HCT116 (cell line): ENCODE data around the gene PLCB4. TPM values are rescaled to one million over a fixed set of nuclear protein-coding genes. Genes with fewer than 3 reads are reported as not detected.

ENCODE experiments used
- ATAC-seq: fragments of 200-7000 bp; cut with Tn5 transposase; 2 replicates; pipeline ENCODE4 v1.9.1; 2020; ENCODE audit warnings: mild to moderate bottlenecking, moderate library complexity
- BruUV-seq: library from RNA; stranded (reverse); fragments of 400-500 nt; replicated peaks from 2 replicates; lab custom pipeline; 2021; lab: Mats Ljungman, UMichigan
- CTCF ChIA-PET: fragments of 300-600 bp; sonication (Branson Sonifier 250); formaldehyde crosslinking; loops from one replicate; lab custom pipeline; 2021; ENCODE audit warnings: antibody characterized with exemption; lab: Charles Lee
- POLR2A ChIA-PET: fragments of 300-600, 350-600 bp; sonication (Branson Sonifier 250); formaldehyde crosslinking; loops from one replicate; lab custom pipeline; 2021; ENCODE audit warnings: antibody characterized with exemption; lab: Charles Lee
- RAD21 ChIA-PET, 2 experiments: fragments of 300-600 bp; sonication (Branson Sonifier 250); formaldehyde crosslinking; loops; one replicate each; lab custom pipeline; 2023; ENCODE audit warnings: low total read pairs in 2 of 2; ENCODE audit not compliant: uncharacterized antibody in 2 of 2, unreplicated experiment in 2 of 2, low non-redundant PET in 1 of 2; lab: Charles Lee
- DNase-seq: peaks from one replicate; pipeline ENCODE4 v3.0.0-alpha.2; 2010; ENCODE audit warnings: low read depth, low spot score
- H2AFZ ChIP-seq: fragments of 200-600 bp; shearing (Covaris generic), sonication (generic); 2 replicates; pipeline ENCODE4 v1.6.1; 2017; ENCODE audit warnings: low read depth, mixed run types, mixed read lengths, antibody characterized with exemption, low read length; ENCODE audit not compliant: poor library complexity, severe bottlenecking
- H3K27ac ChIP-seq: 2 replicates; pipeline ENCODE4 v1.5.1; 2012; ENCODE audit warnings: low read depth, low read length
- H3K27me3 ChIP-seq: fragments of 200-600 bp; sonication (generic); 2 replicates; pipeline ENCODE4 v1.6.1; 2016; ENCODE audit warnings: mixed run types, low read length, mixed read lengths; ENCODE audit not compliant: insufficient read depth
- H3K36me3 ChIP-seq, 2 experiments: fragments of 200-500 bp in 1 of 2; fragments of 200-600 bp in 1 of 2; sonication (Bioruptor generic) in 1 of 2; sonication (generic) in 1 of 2; 2 replicates each; pipeline versions ENCODE4 v1.5.1 to v1.6.1; 2014 to 2016; ENCODE audit warnings: low read length in 2 of 2, inconsistent platforms in 1 of 2, mixed read lengths in 1 of 2, mixed run types in 1 of 2; ENCODE audit not compliant: insufficient read depth in 2 of 2, control insufficient read depth in 1 of 2
- H3K4me1 ChIP-seq, 2 experiments: fragments of 200-600 bp in 1 of 2; sonication (generic) in 1 of 2; 2 replicates each; pipeline versions ENCODE4 v1.5.1 to v1.6.1; 2012 to 2017; ENCODE audit warnings: low read length in 2 of 2, inconsistent platforms in 1 of 2, mild to moderate bottlenecking in 1 of 2, mixed read lengths in 1 of 2, mixed run types in 1 of 2, moderate library complexity in 1 of 2; ENCODE audit not compliant: insufficient read depth in 2 of 2, control insufficient read depth in 1 of 2
- H3K4me2 ChIP-seq: fragments of 200-600 bp; sonication (generic); 2 replicates; pipeline ENCODE4 v1.6.1; 2017; ENCODE audit warnings: mixed run types, low read length, mixed read lengths
- H3K4me3 ChIP-seq, 2 experiments: fragments of 200-600 bp in 1 of 2; sonication (generic) in 1 of 2; replicated peaks in 1 of 2; 2 replicates each; pipeline ENCODE4 v1.5.1; 2011 to 2016; ENCODE audit warnings: low read length in 2 of 2, control low read depth in 1 of 2, low read depth in 1 of 2, mild to moderate bottlenecking in 1 of 2, mixed read lengths in 1 of 2, mixed run types in 1 of 2
- H3K79me2 ChIP-seq: fragments of 200-600 bp; sonication (generic); 2 replicates; pipeline ENCODE4 v1.6.1; 2017; ENCODE audit warnings: mild to moderate bottlenecking, mixed run types, low read length, moderate library complexity, mixed read lengths; ENCODE audit not compliant: insufficient read depth
- H3K9ac ChIP-seq: fragments of 200-600 bp; sonication (generic); 2 replicates; pipeline ENCODE4 v1.6.1; 2016; ENCODE audit warnings: low read length, mixed read lengths
- H3K9me2 ChIP-seq: fragments of 200-600 bp; sonication (generic), shearing (Covaris generic); 2 replicates; pipeline ENCODE4 v1.6.1; 2017; ENCODE audit warnings: mixed run types, mild to moderate bottlenecking, moderate library complexity; ENCODE audit not compliant: insufficient read depth
- H3K9me3 ChIP-seq, 2 experiments: fragments of 200-500 bp in 1 of 2; fragments of 200-600 bp in 1 of 2; sonication (Bioruptor generic) in 1 of 2; sonication (generic) in 1 of 2; 2 replicates each; pipeline ENCODE4 v1.6.1; 2014 to 2017; ENCODE audit warnings: low read length in 2 of 2, mixed read lengths in 2 of 2, inconsistent platforms in 1 of 2, low read depth in 1 of 2, mild to moderate bottlenecking in 1 of 2, mixed run types in 1 of 2, moderate library complexity in 1 of 2; ENCODE audit not compliant: control insufficient read depth in 1 of 2, insufficient read depth in 1 of 2
- H4K20me1 ChIP-seq: fragments of 200-600 bp; sonication (generic), shearing (Covaris generic); 2 replicates; pipeline ENCODE4 v1.6.1; 2017; ENCODE audit warnings: mixed run types, mild to moderate bottlenecking, moderate library complexity; ENCODE audit not compliant: insufficient read depth
- ATF3 ChIP-seq: IDR thresholded peaks from 2 replicates; pipeline ENCODE4 v1.6.1; 2012
- CBX3 ChIP-seq: IDR thresholded peaks from 2 replicates; pipeline ENCODE4 v1.6.1; 2012; ENCODE audit warnings: low read depth
- CEBPB ChIP-seq: IDR thresholded peaks from 2 replicates; pipeline ENCODE4 v1.6.1; 2012; ENCODE audit warnings: low read depth
- EGR1 ChIP-seq: IDR thresholded peaks from 2 replicates; pipeline ENCODE4 v1.6.1; 2012; ENCODE audit warnings: low read depth
- EZH2 ChIP-seq: fragments of 200-600 bp; sonication (generic); IDR thresholded peaks from 2 replicates; pipeline ENCODE4 v1.6.1; 2017; ENCODE audit warnings: antibody characterized with exemption, mixed run types
- FOSL1 ChIP-seq: IDR thresholded peaks from 2 replicates; pipeline ENCODE4 v1.6.1; 2012; ENCODE audit warnings: low read depth
- POLR2A ChIP-seq: IDR thresholded peaks from 2 replicates; pipeline ENCODE4 v1.7.0; 2011; ENCODE audit warnings: borderline replicate concordance; ENCODE audit not compliant: insufficient read depth, insufficient read length; ENCODE audit errors: extremely low read depth
- RAD21 ChIP-seq: IDR thresholded peaks from 2 replicates; pipeline ENCODE4 v1.6.1; 2012; ENCODE audit warnings: low read depth, mild to moderate bottlenecking
- SIN3A ChIP-seq: IDR thresholded peaks from 2 replicates; pipeline ENCODE4 v1.6.1; 2012; ENCODE audit warnings: low read depth
- SP1 ChIP-seq: IDR thresholded peaks from 2 replicates; pipeline ENCODE4 v1.6.1; 2012; ENCODE audit warnings: low read depth
- YY1 ChIP-seq: IDR thresholded peaks from 2 replicates; pipeline ENCODE4 v1.6.1; 2011; ENCODE audit warnings: low read length, low read depth, moderate library complexity, mild to moderate bottlenecking; ENCODE audit not compliant: insufficient replicate concordance; ENCODE audit errors: extremely low read depth
- ZNF274 ChIP-seq: fragments of 200-500 bp; sonication (Bioruptor generic); IDR thresholded peaks from 2 replicates; pipeline ENCODE4 v1.6.1; 2014; ENCODE audit warnings: mild to moderate bottlenecking, low read depth, low read length, inconsistent platforms
- intact Hi-C: fragments of 100-400 bp; cut with micrococcal nuclease; formaldehyde crosslinking; loops from 2 replicates; pipeline ENCODE4 v1.10.0; 2022
- total RNA-seq: library from RNA; stranded (reverse); gene quantifications from one replicate; pipeline ENCODE4 v1.2.1, GENCODE V29; 2021; ENCODE audit not compliant: unreplicated experiment

The PLCB4 gene
- total RNA-seq, 1 experiment from 2014 or later, result 2.5 TPM

- RAD21 ChIA-PET, result no interaction called here
- CTCF ChIA-PET, result no interaction called here
- no peak overlapping the region for H3K27ac ChIP-seq
Measured at GRCh38 chr20:9302091-9302462, 233.2 kb downstream of the PLCB4 start.

GRCh38 chr20:9306521-9306920 lies 237.6 kb downstream of the PLCB4 start:
- CTCF ChIA-PET, result no interaction called here
- no peak overlapping the region for H3K4me3 ChIP-seq
- H3K4me2 ChIP-seq, result no peak overlapping the region
- no TSS peak for BruUV-seq
- TF ChIP-seq ATF3, result no peak
- no peak for TF ChIP-seq SIN3A
- no peak for TF ChIP-seq YY1
- TF ChIP-seq SP1, result no peak
- TF ChIP-seq EGR1, result no peak
- no peak for TF ChIP-seq FOSL1
- no peak for TF ChIP-seq POLR2A
- no peak for TF ChIP-seq RAD21
- TF ChIP-seq ZNF274, result no peak
- H3K27ac ChIP-seq, result no peak overlapping the region
- intact Hi-C loops, result no loop called here
- H3K36me3 ChIP-seq, result no peaks in the 10 kb centered on the region
- no peak for DNase-seq
- no peaks in the 10 kb centered on the region for H3K9me3 ChIP-seq
- RAD21 ChIA-PET, result no interaction called here
- no peaks in the 10 kb centered on the region for H3K79me2 ChIP-seq
- ATAC-seq, result no peak
- H4K20me1 ChIP-seq, result no peaks in the 10 kb centered on the region
- H2AFZ ChIP-seq, result no peak overlapping the region
- H3K9ac ChIP-seq, result no peak overlapping the region
- H3K27me3 ChIP-seq, result no peaks in the 10 kb centered on the region
- no peaks in the 10 kb centered on the region for H3K9me2 ChIP-seq
- POLR2A ChIA-PET, result no interaction called here
- H3K4me1 ChIP-seq, result peaks cover 0 to 9% of the 10 kb centered on the region in 2 experiments; a peak in 2 of 4 replicates

More at GRCh38 chr20:9302091-9302462, 233.2 kb downstream of the PLCB4 start:
- Histone ChIP-seq H3K79me2 (no peaks in the 10 kb centered on the region), H3K4me2 (no peak overlapping the region), H3K36me3 (no peaks in the 10 kb centered on the region), H3K4me1 (no peaks in the 10 kb centered on the region; a peak in 1 of 4 replicates), H3K4me3 (no peak overlapping the region), H3K9me3 (no peaks in the 10 kb centered on the region), H4K20me1 (no peaks in the 10 kb centered on the region), H2AFZ (no peak overlapping the region), H3K9me2 (no peaks in the 10 kb centered on the region), H3K9ac (no peak overlapping the region), H3K27me3 (no peaks in the 10 kb centered on the region)
- intact Hi-C loops, result no loop called here
- POLR2A ChIA-PET, result no interaction called here
- DNase-seq (no peak), ATAC-seq (no peak)
- TF ChIP-seq YY1 (no peak), EZH2 (no peak), ZNF274 (no peak), CEBPB (no peak), RAD21 (no peak), CBX3 (no peak)
- no TSS peak for BruUV-seq
